ENCODE data around the gene CRACR2B.

Gene CRACR2B

GRCh38 chr11:830295-831117 lies 2.8 kb downstream of the CRACR2B start:
- Histone ChIP-seq H3K4me1 (ENCODE audit: control insufficient read depth in 1 of 2, insufficient read depth in 1 of 2, low read depth in 1 of 2, low read length in 1 of 2) (peaks cover 80 to 96% of the 10 kb centered on the region in 2 experiments), H3K27me3 (peaks cover 65% of the 10 kb centered on the region), H3K27ac (no peak overlapping the region), H3K36me3 (peaks cover 6% of the 10 kb centered on the region), H3K4me3 (ENCODE audit: low read depth in 1 of 2, low read length in 1 of 2) (peak overlapping the region; percentile 47 to 80), H3K9me3 (no peaks in the 10 kb centered on the region)
- TF ChIP-seq, protein P1, sequence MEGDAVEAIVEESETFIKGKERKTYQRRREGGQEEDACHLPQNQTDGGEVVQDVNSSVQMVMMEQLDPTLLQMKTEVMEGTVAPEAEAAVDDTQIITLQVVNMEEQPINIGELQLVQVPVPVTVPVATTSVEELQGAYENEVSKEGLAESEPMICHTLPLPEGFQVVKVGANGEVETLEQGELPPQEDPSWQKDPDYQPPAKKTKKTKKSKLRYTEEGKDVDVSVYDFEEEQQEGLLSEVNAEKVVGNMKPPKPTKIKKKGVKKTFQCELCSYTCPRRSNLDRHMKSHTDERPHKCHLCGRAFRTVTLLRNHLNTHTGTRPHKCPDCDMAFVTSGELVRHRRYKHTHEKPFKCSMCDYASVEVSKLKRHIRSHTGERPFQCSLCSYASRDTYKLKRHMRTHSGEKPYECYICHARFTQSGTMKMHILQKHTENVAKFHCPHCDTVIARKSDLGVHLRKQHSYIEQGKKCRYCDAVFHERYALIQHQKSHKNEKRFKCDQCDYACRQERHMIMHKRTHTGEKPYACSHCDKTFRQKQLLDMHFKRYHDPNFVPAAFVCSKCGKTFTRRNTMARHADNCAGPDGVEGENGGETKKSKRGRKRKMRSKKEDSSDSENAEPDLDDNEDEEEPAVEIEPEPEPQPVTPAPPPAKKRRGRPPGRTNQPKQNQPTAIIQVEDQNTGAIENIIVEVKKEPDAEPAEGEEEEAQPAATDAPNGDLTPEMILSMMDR (IDR thresholded peaks at IDR 0.05) = no peak

DNA sequence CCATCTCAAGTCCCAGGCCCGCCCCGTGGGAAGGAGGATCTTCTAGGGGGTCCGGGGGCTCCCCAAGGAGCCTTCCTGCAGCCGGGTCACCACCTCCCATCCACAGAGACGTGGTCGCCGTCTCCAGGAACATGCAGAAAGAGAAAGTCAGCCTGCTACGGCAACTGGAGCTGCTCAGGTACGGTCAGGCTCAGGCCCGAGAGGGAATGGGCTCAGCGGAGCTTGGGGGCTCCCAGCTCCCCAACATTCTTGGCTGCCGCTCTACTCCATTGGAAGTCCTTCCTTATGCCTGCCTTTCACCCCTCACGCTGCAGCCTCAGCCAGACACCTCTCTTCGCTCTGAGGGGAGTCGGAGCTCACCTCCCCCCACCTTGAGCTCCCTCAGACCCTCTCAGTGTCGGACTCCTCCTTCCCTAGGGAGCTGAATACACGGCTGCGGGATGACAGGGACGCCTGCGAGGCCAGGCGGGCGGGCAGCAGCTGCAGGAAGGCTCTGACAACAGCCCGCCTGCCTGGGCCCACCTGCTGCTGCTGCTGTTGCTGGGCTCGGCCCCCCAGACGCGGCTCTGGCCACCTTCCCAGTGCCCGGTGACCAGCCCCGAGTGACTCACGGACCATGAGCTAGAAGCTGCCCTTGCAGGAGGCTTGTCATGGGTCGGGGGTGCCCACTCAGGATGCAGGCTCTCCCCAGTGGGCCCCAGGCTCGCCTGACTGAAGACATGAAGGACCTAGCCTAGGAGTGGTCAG lies 3.6 kb downstream of the CRACR2B start:
- TF ChIP-seq, protein P1 (IDR thresholded peaks at IDR 0.05) = no peak
- Histone ChIP-seq H3K4me1 (ENCODE audit: control insufficient read depth in 1 of 2, insufficient read depth in 1 of 2, low read depth in 1 of 2, low read length in 1 of 2) (peaks cover 72 to 88% of the 10 kb centered on the region in 2 experiments), H3K27me3 (peaks cover 65% of the 10 kb centered on the region), H3K27ac (no peak overlapping the region), H3K36me3 (peaks cover 2% of the 10 kb centered on the region), H3K9me3 (no peaks in the 10 kb centered on the region), H3K4me3 (ENCODE audit: low read depth in 1 of 2, low read length in 1 of 2) (peak overlapping the region; percentile 47 to 80)

- Histone ChIP-seq H3K4me3 (ENCODE audit: low read depth in 1 of 2, low read length in 1 of 2) (peak overlapping the region; percentile 52 to 80), H3K27me3 (peaks cover 65% of the 10 kb centered on the region), H3K9me3 (no peaks in the 10 kb centered on the region), H3K4me1 (ENCODE audit: control insufficient read depth in 1 of 2, insufficient read depth in 1 of 2, low read depth in 1 of 2, low read length in 1 of 2) (peaks cover 66 to 81% of the 10 kb centered on the region in 2 experiments), H3K27ac (no peak overlapping the region), H3K36me3 (peaks cover 10% of the 10 kb centered on the region)
- TF ChIP-seq, protein P1 (IDR thresholded peaks at IDR 0.05) = no peak
Observed at GRCh38 chr11:831961-832528, 4.3 kb downstream of the CRACR2B start.

- H3K9me3 ChIP-seq = no peaks in the 10 kb centered on the region
- peak within 1 kb of the TSS; percentile 55 to 80 for H3K4me3 ChIP-seq (ENCODE audit: low read depth in 1 of 2, low read length in 1 of 2)
- TF ChIP-seq, protein P1 (IDR thresholded peaks at IDR 0.05) = no peak
- peaks cover 63 to 75% of the 10 kb centered on the region in 2 experiments for H3K4me1 ChIP-seq (ENCODE audit: control insufficient read depth in 1 of 2, insufficient read depth in 1 of 2, low read depth in 1 of 2, low read length in 1 of 2)
- peaks cover 16% of the 10 kb centered on the region for H3K36me3 ChIP-seq
- H3K27me3 ChIP-seq = peaks cover 65% of the 10 kb centered on the region
- H3K27ac ChIP-seq = peak within 1 kb of the TSS; percentile 29
Observed at GRCh38 chr11:832529-833113, 4.9 kb downstream of the CRACR2B start, which contains the start of gene CD151. CD151 (plus strand) TSS chr11:832952; CDS start chr11:836070, 3,118 bp downstream.

GRCh38 chr11:833114-833791 lies 5.5 kb downstream of the CRACR2B start:
- TF ChIP-seq, protein P1 (IDR thresholded peaks at IDR 0.05) = no peak
- H3K9me3 ChIP-seq = no peaks in the 10 kb centered on the region
- H3K4me3 ChIP-seq (ENCODE audit: low read depth in 1 of 2, low read length in 1 of 2) = peak overlapping the region; percentile 55 to 60
- H3K27me3 ChIP-seq = peaks cover 65% of the 10 kb centered on the region
- peaks cover 22% of the 10 kb centered on the region for H3K36me3 ChIP-seq
- peaks cover 56 to 69% of the 10 kb centered on the region in 2 experiments for H3K4me1 ChIP-seq (ENCODE audit: control insufficient read depth in 1 of 2, insufficient read depth in 1 of 2, low read depth in 1 of 2, low read length in 1 of 2)
- peak overlapping the region; percentile 29 for H3K27ac ChIP-seq

Data from neutrophil (primary cell).